NB4 (cell line): ENCODE data around the gene COPS7A.
A peak's percentile ranks its signal among the peaks of the same experiment; 100 is the strongest.

Experiments
- DNase-seq: peaks from one replicate; pipeline ENCODE4 v3.0.0; 2010; ENCODE audit warnings: low read depth
- H3K4me3 ChIP-seq: one replicate; pipeline ENCODE4 v1.5.1; 2011; ENCODE audit warnings: mild to moderate bottlenecking, low read depth, low read length, moderate library complexity
- CTCF ChIP-seq: IDR thresholded peaks from one replicate; pipeline ENCODE4 v1.5.1; 2012; ENCODE audit warnings: low read depth, low read length
- MYC ChIP-seq: IDR thresholded peaks from 2 replicates; pipeline ENCODE4 v1.6.1; 2011; ENCODE audit warnings: low read depth, low read length
- POLR2A ChIP-seq: IDR thresholded peaks from 2 replicates; pipeline ENCODE4 v1.6.1; 2011; ENCODE audit warnings: mild to moderate bottlenecking; ENCODE audit not compliant: insufficient read length; ENCODE audit errors: extremely low read depth
- TF ChIP-seq, protein P1 (sequence below): IDR thresholded peaks from 2 replicates; pipeline ENCODE4 v1.6.1; 2011; ENCODE audit warnings: low read depth, low read length

The COPS7A gene

DNA sequence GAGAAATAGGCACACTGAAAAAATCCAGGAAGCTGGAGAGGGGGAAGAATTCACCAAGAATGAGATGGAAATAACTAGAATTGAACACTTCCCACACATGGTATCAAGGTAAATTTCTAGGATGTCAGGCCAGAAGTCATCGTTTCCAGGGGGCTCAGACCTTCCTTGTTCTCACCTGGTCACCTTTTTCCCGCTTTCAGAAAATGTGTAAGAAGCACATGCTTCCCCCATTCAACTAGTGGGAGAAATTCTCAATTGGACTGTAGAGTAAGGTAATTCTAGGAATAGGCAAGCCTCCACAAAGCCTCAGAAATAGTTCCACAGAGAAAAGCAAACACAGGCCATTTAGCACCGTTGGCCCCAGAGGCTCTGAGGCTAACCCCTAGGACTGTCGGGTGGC is 39.5 kb downstream of the COPS7A start:
- no peak for DNase-seq
- no peak overlapping the region for H3K4me3 ChIP-seq
- TF ChIP-seq MYC, result no peak
- TF ChIP-seq, protein P1, sequence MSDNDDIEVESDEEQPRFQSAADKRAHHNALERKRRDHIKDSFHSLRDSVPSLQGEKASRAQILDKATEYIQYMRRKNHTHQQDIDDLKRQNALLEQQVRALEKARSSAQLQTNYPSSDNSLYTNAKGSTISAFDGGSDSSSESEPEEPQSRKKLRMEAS, result no peak
- TF ChIP-seq CTCF, result no peak
- TF ChIP-seq POLR2A, result no peak

DNA sequence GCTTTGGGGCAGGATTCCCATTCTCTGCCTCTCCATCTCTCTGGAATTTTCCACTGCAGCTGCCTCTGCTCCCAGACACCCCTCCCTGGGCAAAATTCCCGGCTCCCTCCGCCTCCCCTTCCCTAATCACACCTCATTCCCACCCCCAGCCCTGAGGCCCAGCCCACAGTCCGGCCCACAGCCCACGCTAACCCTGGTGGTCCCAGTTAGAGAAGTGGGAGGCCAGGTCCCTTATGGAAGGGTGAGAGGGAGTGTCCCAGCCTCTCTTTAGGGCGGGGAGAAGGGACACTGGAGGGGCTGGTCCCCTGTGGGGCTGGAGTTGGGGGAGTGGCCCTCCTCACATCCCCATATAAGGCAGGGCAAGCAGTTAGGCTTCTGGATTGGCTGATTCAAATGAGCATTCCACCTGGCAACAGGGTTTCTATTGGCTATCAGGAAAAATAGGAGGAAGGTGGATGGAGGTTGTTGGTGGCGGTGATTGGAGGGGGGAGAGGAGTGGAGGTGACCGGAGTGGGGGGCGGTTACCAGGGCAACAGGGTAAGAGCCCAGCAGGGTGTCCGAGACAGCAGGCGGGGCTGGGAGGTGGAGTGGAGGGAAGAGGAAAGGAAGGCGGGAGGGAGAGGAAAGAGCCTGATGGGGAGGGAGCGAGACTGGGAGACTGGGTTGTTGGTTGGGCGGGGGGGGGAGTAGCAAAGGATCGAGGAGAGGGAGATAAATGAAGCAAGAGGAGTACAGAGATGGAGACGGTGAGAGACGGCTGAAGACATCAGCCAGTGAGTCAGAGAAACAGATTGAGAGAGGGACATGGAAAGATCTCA is 40.4 kb downstream of the COPS7A start:
- TF ChIP-seq, protein P1, result no peak
- TF ChIP-seq POLR2A (no peak), MYC (no peak), CTCF (no peak)
- no peak overlapping the region for H3K4me3 ChIP-seq
- DNase-seq, result peak; percentile 69

- DNase-seq, result no peak
- no peak overlapping the region for H3K4me3 ChIP-seq
These were observed 41.3 kb downstream of the COPS7A start for GRCh38 chr12:6765048-6765633.

GRCh38 chr12:6765634-6766581 is 42.1 kb downstream of the COPS7A start, which contains the start of gene PTMS:
Gene PTMS, plus strand, starts transcription at chr12:6766363. Its CDS starts 343 bp downstream, at chr12:6766706.
- peak; percentile 59 for DNase-seq
- peak within 1 kb of the TSS; percentile 46 for H3K4me3 ChIP-seq
- TF ChIP-seq POLR2A (peak; percentile 1), MYC (no peak)

More at GRCh38 chr12:6765048-6765633, 41.3 kb downstream of the COPS7A start:
- no peak for TF ChIP-seq POLR2A
- TF ChIP-seq, protein P1, result no peak
- no peak for TF ChIP-seq MYC
- TF ChIP-seq CTCF, result no peak

GRCh38 chr12:6766651-6767349 is 43.0 kb downstream of the COPS7A start:
- peak overlapping the region; percentile 46 for H3K4me3 ChIP-seq
- peak; percentile 74 for DNase-seq
- TF ChIP-seq, protein P1, result peak; percentile 38; the same call in 1 of the 2 replicates
- peak; percentile 69; the same call in 1 of the 2 replicates for TF ChIP-seq MYC
- peak; percentile 29 for TF ChIP-seq CTCF
- peak; percentile 25 for TF ChIP-seq POLR2A
